Activated CD4-positive, alpha-beta T cell treated with anti-CD3 and anti-CD28 coated beads, Interleukin-2, amount 50 U/mL, for 48 hours (primary cell): Measurements from ENCODE around the gene SETDB2.
A peak's percentile ranks its signal among the peaks of the same experiment; 100 is the strongest.

Source experiments
- DNase-seq, 2 experiments: peaks; one replicate each; pipeline ENCODE4 v3.0.0-alpha.2; 2020

SETDB2 gene

GRCh38 chr13:49533591-49534269, 89.7 kb downstream of the SETDB2 start:
- no peak for DNase-seq

GRCh38 chr13:49536144-49536873, 92.2 kb downstream of the SETDB2 start:
- no peak for DNase-seq

- DNase-seq = no peak
Observed at GRCh38 chr13:49538404-49538803, 94.3 kb downstream of the SETDB2 start.

- DNase-seq = no peak
Observed at GRCh38 chr13:49539313-49539712, 95.2 kb downstream of the SETDB2 start.

- DNase-seq = no peak
Observed at GRCh38 chr13:49539746-49540145, 95.7 kb downstream of the SETDB2 start.

- peak in 1 of 2 experiments; percentile 10 for DNase-seq
Observed at GRCh38 chr13:49540552-49540951, 96.5 kb downstream of the SETDB2 start.

GRCh38 chr13:49543656-49544055, 99.6 kb downstream of the SETDB2 start:
- no peak for DNase-seq
